ELF-1 (cell line): ENCODE data around the gene LINC01488.

Source experiments
- DNase-seq: peaks from one replicate; pipeline ENCODE4 v3.0.0-alpha.2; 2016; ENCODE audit warnings: low read depth, low spot score

LINC01488 gene

GRCh38 chr11:69479591-69480271 is 1.7 kb upstream of the LINC01488 start:
- DNase-seq = no peak

DNA sequence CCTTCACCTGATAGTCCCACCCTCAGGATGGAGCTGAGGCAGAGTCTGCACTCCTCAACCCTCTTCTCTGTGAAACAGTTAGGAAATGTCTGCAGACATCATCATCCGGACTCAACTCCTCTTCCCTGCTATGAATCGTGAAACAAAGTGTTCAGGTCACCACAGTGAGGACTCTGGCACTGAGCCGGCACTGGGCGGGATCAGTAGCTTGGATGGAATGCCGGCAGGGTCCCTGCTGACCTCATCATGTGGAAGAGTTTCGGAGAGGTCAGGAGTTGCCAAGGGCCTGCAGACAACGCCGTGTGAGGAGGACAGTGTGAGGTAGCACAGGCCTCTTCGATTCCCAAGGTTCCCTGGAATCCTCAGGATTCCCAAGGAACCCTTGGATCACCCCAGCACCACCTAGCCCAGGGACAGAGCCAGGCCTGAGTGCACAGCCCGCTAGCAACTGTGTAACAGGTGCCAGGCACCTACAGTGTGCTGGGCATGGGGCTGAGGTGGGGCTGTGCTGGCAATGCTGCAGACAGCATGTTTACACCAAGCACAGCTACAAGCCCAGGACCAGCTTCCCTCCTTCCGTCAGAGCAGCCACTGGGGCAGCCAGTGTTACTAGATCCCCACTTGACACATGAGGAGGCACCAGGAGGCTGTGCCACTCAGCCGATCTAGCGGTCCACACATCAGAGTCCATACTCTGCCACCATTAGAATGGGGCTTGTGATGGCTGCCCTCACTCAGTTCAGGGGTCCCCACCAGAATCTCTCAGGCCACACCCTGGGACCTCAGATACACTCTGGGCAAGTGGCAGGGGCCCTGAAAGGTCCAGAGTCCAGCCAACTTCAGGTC is 693 bp upstream of the LINC01488 start:
- DNase-seq = no peak

- DNase-seq = no peak
These were observed 859 bp downstream of the LINC01488 start for GRCh38 chr11:69482322-69482721.

DNA sequence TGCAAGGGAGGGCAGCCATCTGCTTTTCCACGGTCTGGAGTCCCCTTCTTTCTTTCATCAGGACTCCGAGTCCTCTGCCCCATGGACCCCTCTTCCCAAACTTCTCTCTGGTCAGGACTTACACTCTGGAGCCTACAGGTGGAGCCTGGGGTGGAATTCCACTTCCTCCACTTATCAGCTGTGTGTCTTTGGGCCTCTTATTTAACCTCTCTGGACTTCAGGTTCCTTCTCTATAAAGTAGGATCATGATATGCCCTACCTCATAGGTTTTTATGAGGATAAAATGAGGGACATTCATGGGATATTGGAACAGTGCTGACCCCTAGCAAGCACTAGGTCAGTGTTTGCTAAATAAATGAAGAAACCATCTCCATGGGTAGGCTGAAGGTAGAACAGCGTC is 1.7 kb downstream of the LINC01488 start:
- DNase-seq = no peak

DNA sequence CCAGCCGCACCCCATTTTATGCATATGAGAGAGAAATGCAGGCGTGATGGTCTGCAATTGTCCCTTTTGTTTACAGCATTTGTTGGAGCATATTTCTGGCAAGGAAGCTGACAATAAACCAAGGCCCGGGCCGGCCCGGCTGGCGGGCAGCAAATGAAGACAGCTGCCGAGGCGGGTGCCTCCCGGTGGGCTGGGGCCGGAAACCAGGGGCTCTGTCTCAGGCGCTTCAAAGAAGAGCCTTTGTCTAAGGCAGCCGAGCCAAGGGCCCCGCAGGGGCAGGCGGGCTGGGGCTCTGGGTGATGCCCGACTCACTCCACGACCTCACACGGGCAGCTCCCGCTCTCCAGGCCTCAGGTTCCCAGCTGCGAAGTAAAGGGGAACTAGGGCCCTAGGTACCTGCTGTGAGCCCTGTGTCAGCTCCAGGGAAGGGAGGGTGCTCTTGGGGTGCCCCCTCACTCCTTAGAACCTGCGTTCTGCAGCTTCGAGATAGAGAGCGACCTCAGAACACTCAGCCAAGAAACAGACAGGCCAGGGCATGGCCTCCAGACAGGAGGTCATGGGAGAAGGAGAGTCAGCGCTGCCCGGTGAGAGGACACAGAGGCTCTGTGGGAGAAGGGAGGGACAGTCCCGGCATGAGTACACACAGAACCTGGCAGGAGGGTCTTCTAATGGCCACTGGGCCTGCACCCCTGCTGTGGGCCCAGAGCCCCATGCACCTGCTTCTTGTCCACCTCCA is 2.4 kb downstream of the LINC01488 start:
- peak; percentile 61 for DNase-seq

DNA sequence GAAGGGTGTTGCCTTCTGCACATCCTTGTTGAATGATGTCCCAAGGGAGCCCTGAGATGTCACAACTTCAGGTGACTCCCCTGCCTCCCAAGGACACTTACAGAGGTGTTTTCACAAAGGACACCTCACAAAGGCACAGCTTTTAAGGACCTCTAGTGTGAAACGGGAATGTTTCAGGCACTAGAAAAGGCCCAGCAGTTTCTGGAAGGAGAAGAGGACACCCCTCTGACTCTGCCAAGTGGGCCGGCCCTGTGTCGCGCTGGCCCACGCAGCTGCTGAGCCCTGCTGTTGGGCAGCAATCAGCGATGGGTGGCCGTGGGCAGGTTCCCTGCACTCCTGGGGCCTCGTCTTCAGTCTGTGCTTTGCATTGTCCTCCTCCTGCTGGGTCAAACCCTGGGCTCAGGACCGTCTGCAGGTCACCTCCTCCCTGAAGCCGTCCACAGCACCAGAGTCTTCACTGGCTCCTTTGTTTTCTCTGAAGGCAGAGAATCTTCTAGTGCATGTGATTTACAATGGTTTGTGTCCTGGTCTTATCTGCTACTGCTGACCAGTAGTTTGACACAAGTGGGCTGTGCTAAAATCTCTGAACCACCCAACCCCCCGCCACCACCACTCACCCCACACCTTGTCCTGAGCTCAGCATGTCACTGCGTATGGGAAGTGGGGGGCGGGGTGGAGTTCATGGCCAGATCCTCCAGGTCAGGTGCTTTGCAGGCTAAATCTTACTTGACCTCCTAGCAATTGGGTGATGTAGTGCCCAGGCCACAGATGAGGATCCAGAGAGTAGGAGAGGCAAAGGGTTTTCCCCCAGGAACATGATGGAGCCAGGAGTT is 3.2 kb downstream of the LINC01488 start:
- DNase-seq = no peak

DNA sequence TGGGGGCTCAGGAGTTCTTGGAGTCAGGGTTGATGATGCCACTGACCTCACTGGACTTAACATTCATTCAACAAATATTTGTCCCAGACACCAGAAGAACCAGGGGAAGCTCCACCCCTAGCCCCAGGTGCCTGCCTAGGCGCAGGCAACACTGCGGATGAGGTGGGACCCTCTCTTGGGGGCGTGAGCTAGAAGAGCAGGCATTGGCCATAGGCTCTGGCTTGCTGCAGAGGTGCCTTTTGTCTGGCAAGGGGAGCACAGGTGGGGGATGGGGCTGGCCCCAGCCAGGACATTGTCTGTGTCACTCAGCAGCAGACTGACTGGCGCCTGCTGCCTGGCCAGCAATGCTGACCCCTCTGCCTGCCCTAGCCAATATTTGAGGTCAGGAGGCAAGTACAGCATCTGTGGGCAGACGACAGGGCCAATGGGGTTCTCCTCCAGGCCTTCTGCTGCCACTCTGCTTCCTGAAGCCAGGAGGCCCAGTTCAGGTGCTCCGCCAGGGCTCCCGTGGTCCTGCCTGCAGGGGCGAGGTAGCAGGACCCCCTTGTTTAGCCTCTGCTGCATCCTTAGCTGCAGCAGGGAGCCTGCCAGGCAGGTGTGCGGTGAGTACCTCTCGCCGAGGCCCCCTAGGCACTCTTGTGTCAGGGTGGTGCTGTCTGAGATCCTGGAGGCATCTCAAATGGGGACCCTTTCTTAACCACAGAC is 4.0 kb downstream of the LINC01488 start:
- peak; percentile 66 for DNase-seq

- no peak for DNase-seq
These were observed 4.8 kb downstream of the LINC01488 start for GRCh38 chr11:69486056-69486772.

- no peak for DNase-seq
These were observed 5.4 kb downstream of the LINC01488 start for GRCh38 chr11:69486773-69487291.

GRCh38 chr11:69487391-69487790 is 5.9 kb downstream of the LINC01488 start:
- no peak for DNase-seq

DNA sequence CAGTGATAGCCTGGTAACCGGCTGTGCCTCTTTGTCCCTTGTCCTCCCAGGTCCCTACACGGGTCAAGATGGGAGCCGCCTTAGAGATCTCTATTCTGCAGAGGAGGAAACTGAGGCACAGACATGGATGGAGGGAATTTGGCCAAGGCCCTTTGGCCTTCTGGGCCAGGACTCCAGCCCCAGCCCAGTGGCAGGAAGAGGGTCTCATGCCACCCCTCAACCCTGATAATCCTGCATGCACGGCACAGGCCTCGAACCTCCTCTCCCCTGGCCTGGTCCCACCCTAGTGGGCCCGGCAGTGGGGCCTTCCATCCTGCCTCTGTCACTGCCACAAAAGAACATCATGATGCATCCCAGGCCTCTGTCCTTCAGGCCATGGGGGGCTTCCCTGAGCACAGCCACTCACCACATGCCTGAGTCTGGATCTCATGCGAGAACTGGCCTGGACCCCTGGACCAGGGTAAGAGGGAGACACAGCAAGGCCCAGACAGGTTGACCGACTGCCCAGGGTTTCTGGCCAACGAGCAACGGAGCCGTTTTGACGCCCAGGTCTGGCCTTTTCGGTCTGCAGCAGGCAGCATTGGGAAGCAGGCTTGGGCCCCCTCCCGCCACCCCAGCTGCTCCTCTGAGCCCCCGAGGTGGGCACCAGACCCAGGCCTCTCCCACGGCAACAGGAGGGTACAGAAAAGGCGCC is 6.5 kb downstream of the LINC01488 start:
- no peak for DNase-seq

DNA sequence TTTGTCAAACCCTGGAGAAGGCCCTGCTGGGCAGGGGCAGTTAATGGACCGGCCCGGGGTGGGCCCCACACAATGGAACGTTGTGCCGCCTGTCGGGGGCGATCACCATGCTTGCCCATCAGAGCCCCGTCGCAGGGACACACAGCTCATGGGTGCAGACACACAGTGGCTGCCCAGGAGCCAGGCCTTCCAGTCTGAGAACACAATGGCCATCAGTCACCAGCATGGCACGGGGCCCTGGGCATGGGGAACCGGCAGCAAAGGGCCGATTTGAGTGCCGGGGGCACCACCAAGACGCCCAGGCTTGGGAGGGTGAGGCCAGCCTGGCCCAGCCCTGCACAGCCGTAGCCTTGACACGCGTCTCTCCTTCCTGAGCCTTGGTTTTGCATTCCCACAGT is 7.1 kb downstream of the LINC01488 start:
- DNase-seq = no peak

- DNase-seq = peak; percentile 40
These were observed 7.7 kb downstream of the LINC01488 start for GRCh38 chr11:69489031-69489745.

DNA sequence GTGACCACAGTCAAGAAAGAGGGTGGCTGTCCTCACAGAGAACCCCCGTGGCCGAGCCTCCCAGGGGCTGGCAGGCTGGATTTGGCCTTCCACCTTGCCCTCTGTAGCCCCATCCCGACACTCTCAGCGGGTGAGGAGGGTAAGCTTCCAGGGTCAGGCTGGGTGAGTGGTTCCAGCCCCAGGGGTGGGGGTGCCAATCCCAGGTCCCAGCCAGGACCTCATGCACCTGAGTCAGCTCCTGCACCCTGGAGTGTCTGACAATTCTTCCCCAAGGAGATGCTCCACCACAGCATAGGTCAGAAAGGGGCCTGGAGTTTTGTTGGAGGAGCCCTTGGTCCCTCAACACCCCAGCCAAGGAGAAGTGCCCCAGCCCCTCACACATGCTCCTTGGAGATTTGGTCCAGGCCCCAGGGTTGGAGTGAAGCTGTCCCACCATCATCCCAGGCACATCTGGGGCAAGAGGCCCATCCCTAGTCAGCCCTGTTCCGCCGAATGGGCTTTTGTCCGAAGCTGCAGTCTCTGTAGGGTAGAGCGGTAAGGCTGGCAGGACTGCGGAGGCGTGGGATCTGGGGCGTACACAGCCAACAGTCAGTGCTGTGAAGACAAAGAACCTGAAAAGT is 8.4 kb downstream of the LINC01488 start:
- no peak for DNase-seq

DNA sequence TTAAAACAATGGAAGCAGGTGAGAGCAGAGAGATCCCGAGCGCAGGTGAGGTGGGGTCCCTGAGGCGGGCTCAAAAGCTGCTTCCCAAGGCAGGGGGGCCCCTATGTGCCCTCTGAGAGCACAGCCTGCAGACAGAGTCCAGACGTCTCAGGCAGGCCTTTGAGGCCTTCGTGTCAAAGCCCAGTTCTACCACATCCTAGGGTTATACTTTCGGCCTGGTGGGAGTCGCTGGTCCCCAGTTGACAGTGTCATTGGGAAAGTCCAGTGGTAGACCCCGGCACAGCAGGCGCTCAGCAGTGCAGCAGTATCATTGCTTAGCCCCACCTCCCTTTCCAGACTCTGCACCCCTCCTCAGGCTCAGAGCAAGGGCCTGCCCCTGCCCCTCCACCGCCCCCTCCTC is 9.1 kb downstream of the LINC01488 start:
- DNase-seq = no peak

- no peak for DNase-seq
These were observed 9.9 kb downstream of the LINC01488 start for GRCh38 chr11:69491071-69492031.
